Natural killer cell treated with Interleukin-12 subunit alpha and Interleukin-12 subunit beta and Interleukin-15 and Interleukin-18, amount 100 ng/mL, for 72 hours (primary cell): ENCODE data around the gene CCNL2. TPM values are rescaled to one million over a fixed set of nuclear protein-coding genes. Genes with fewer than 3 reads are reported as not detected.

ENCODE experiments used
- ATAC-seq, 2 donors: fragments of 150-1000 bp; cut with Tn5 transposase in 1 of 2; sonication (Bioruptor Pico), chemical (Tn5 transposase) in 1 of 2; 2 replicates each; pipeline ENCODE4 v1.10.0; 2021
- DNase-seq: peaks from one replicate; pipeline ENCODE4 v3.0.0; 2022; ENCODE audit warnings: low spot score
- H3K27ac Mint-ChIP-seq, 2 donors: 1 replicate in 1 of 2; 2 replicates in 1 of 2; pipeline ENCODE4 v1.8.0; 2022; ENCODE audit warnings: mixed read lengths in 2 of 2, mild to moderate bottlenecking in 1 of 2, moderate library complexity in 1 of 2
- H3K27me3 Mint-ChIP-seq, 2 donors: 1 replicate in 1 of 2; 2 replicates in 1 of 2; pipeline ENCODE4 v1.8.0; 2022; ENCODE audit warnings: mixed read lengths in 2 of 2
- H3K36me3 Mint-ChIP-seq: one replicate; pipeline ENCODE4 v1.8.0; 2022; ENCODE audit warnings: mixed read lengths
- H3K4me1 Mint-ChIP-seq, 2 donors: 1 replicate in 1 of 2; 2 replicates in 1 of 2; pipeline ENCODE4 v1.8.0; 2022; ENCODE audit warnings: low read depth in 2 of 2, mixed read lengths in 2 of 2, mild to moderate bottlenecking in 1 of 2
- H3K4me3 Mint-ChIP-seq: one replicate; pipeline ENCODE4 v1.8.0; 2022; ENCODE audit warnings: mixed read lengths
- H3K9me3 Mint-ChIP-seq: 2 replicates; pipeline ENCODE4 v1.8.0; 2022; ENCODE audit warnings: mixed read lengths
- total RNA-seq, 2 donors: library from RNA; stranded (reverse); gene quantifications; one replicate each; pipeline ENCODE4 v1.2.3, GENCODE V29; 2022

CCNL2 gene
- total RNA-seq, 2 donors from 2014 or later: 124 to 196 TPM

GRCh38 chr1:1342061-1342562 lies 57.0 kb downstream of the CCNL2 start:
- no peak overlapping the region for H3K4me3 Mint-ChIP-seq
- H3K27ac Mint-ChIP-seq: no peak overlapping the region
- H3K27me3 Mint-ChIP-seq: no peaks in the 10 kb centered on the region
- peaks cover 0 to 12% of the 10 kb centered on the region in 2 donors for H3K4me1 Mint-ChIP-seq
- ATAC-seq (no peak), DNase-seq (no peak)
- no peaks in the 10 kb centered on the region for H3K9me3 Mint-ChIP-seq
- H3K36me3 Mint-ChIP-seq: no peaks in the 10 kb centered on the region

- Mint-ChIP-seq H3K36me3 (no peaks in the 10 kb centered on the region), H3K4me1 (peaks cover 0 to 9% of the 10 kb centered on the region in 2 donors)
- DNase-seq: no peak
These were observed 57.5 kb downstream of the CCNL2 start for GRCh38 chr1:1341549-1342021.

GRCh38 chr1:1340791-1341548 lies 58.2 kb downstream of the CCNL2 start:
- Mint-ChIP-seq H3K27me3 (no peaks in the 10 kb centered on the region), H3K4me3 (no peak overlapping the region), H3K4me1 (peaks cover 0 to 9% of the 10 kb centered on the region in 2 donors), H3K9me3 (no peaks in the 10 kb centered on the region), H3K27ac (no peak overlapping the region), H3K36me3 (no peaks in the 10 kb centered on the region)
- ATAC-seq (no peak), DNase-seq (no peak)

More at GRCh38 chr1:1341549-1342021, 57.5 kb downstream of the CCNL2 start:
- H3K9me3 Mint-ChIP-seq: no peaks in the 10 kb centered on the region
- H3K27me3 Mint-ChIP-seq: no peaks in the 10 kb centered on the region
- ATAC-seq: no peak
- H3K27ac Mint-ChIP-seq: no peak overlapping the region
- no peak overlapping the region for H3K4me3 Mint-ChIP-seq

GRCh38 chr1:1340185-1340584 lies 59.0 kb downstream of the CCNL2 start:
- Mint-ChIP-seq H3K4me1 (peaks cover 0 to 9% of the 10 kb centered on the region in 2 donors), H3K27ac (no peak overlapping the region), H3K4me3 (no peak overlapping the region), H3K36me3 (no peaks in the 10 kb centered on the region), H3K9me3 (no peaks in the 10 kb centered on the region), H3K27me3 (no peaks in the 10 kb centered on the region)
- DNase-seq (no peak), ATAC-seq (no peak)

GRCh38 chr1:1338278-1338677 lies 60.9 kb downstream of the CCNL2 start:
- peaks cover 0 to 6% of the 10 kb centered on the region in 2 donors for H3K4me1 Mint-ChIP-seq
- no peaks in the 10 kb centered on the region for H3K9me3 Mint-ChIP-seq
- no peak overlapping the region for H3K27ac Mint-ChIP-seq
- no peak for DNase-seq
- no peak overlapping the region for H3K4me3 Mint-ChIP-seq
- no peak for ATAC-seq
- no peaks in the 10 kb centered on the region for H3K27me3 Mint-ChIP-seq
- no peaks in the 10 kb centered on the region for H3K36me3 Mint-ChIP-seq

GRCh38 chr1:1337793-1338147 lies 61.4 kb downstream of the CCNL2 start:
- DNase-seq: no peak
- no peaks in the 10 kb centered on the region for H3K27me3 Mint-ChIP-seq
- H3K4me1 Mint-ChIP-seq: peaks cover 0 to 6% of the 10 kb centered on the region in 2 donors
- ATAC-seq: peak in 1 of 2 donors; percentile 43
- H3K36me3 Mint-ChIP-seq: no peaks in the 10 kb centered on the region
- H3K27ac Mint-ChIP-seq: no peak overlapping the region
- no peaks in the 10 kb centered on the region for H3K9me3 Mint-ChIP-seq
- no peak overlapping the region for H3K4me3 Mint-ChIP-seq

- ATAC-seq (no peak), DNase-seq (no peak)
- Mint-ChIP-seq H3K27me3 (no peaks in the 10 kb centered on the region), H3K4me1 (peaks cover 0 to 6% of the 10 kb centered on the region in 2 donors), H3K9me3 (no peaks in the 10 kb centered on the region), H3K4me3 (no peak overlapping the region), H3K36me3 (no peaks in the 10 kb centered on the region), H3K27ac (no peak overlapping the region)
These were observed 62.0 kb downstream of the CCNL2 start for GRCh38 chr1:1336931-1337792.

GRCh38 chr1:1336446-1336845 lies 62.7 kb downstream of the CCNL2 start:
- H3K27ac Mint-ChIP-seq: no peak overlapping the region
- no peaks in the 10 kb centered on the region for H3K36me3 Mint-ChIP-seq
- no peak overlapping the region for H3K4me3 Mint-ChIP-seq
- H3K4me1 Mint-ChIP-seq: peaks cover 0 to 6% of the 10 kb centered on the region in 2 donors
- ATAC-seq (no peak), DNase-seq (no peak)
- H3K9me3 Mint-ChIP-seq: no peaks in the 10 kb centered on the region
- no peaks in the 10 kb centered on the region for H3K27me3 Mint-ChIP-seq

- Mint-ChIP-seq H3K36me3 (no peaks in the 10 kb centered on the region), H3K9me3 (no peaks in the 10 kb centered on the region), H3K4me3 (no peak overlapping the region), H3K27ac (no peak overlapping the region), H3K4me1 (peaks cover 0 to 2% of the 10 kb centered on the region in 2 donors), H3K27me3 (no peaks in the 10 kb centered on the region)
- no peak for ATAC-seq
- no peak for DNase-seq
These were observed 63.3 kb downstream of the CCNL2 start for GRCh38 chr1:1335792-1336248.

Other genes with a start within 250 kb of the CCNL2 start
- gene TTLL10, start 225.5 kb downstream of the CCNL2 start, total RNA-seq: under 1 TPM in 1 of 2 donors, not detected in 1; 0.31 TPM
- 100 to 1,000 TPM; 295 to 591 TPM for gene TNFRSF18, start 192.7 kb downstream of the CCNL2 start, total RNA-seq
- 100 to 1,000 TPM in 1 of 2 donors, 10 to 100 TPM in 1; 56.8 to 305 TPM for gene TNFRSF4, start 185.2 kb downstream of the CCNL2 start, total RNA-seq
- gene SDF4, start 167.3 kb downstream of the CCNL2 start, total RNA-seq: 100 to 1,000 TPM; 243 to 251 TPM
- 10 to 100 TPM; 23.8 to 28.1 TPM for gene B3GALT6, start 167.1 kb downstream of the CCNL2 start, total RNA-seq
- gene C1QTNF12, start 152.6 kb downstream of the CCNL2 start, total RNA-seq: 1 to 10 TPM; 5.2 to 5.6 TPM
- 100 to 1,000 TPM in 1 of 2 donors, 10 to 100 TPM in 1; 70.6 to 119 TPM for gene UBE2J2, start 125.5 kb downstream of the CCNL2 start, total RNA-seq
- gene SCNN1D, start 118.9 kb downstream of the CCNL2 start, total RNA-seq: 1 to 10 TPM; 1.5 to 3.2 TPM
- 10 to 100 TPM; 32.5 to 60.5 TPM for gene ACAP3, start 91.4 kb downstream of the CCNL2 start, total RNA-seq
- 10 to 100 TPM; 19.2 to 39.0 TPM for gene PUSL1, start 90.7 kb downstream of the CCNL2 start, total RNA-seq
- 100 to 1,000 TPM; 122 to 204 TPM for gene INTS11, start 74.7 kb downstream of the CCNL2 start, total RNA-seq
- gene CPTP, start 74.5 kb downstream of the CCNL2 start, total RNA-seq: 10 to 100 TPM; 15.7 to 20.1 TPM
- gene TAS1R3, start 68.1 kb downstream of the CCNL2 start, total RNA-seq: under 1 TPM; 0.81 to 0.89 TPM
- 10 to 100 TPM; 29.4 to 66.5 TPM for gene DVL1, start 49.9 kb downstream of the CCNL2 start, total RNA-seq
- not detected for gene MXRA8, start 40.8 kb downstream of the CCNL2 start, total RNA-seq
- 100 to 1,000 TPM; 106 to 216 TPM for gene AURKAIP1, start 24.1 kb downstream of the CCNL2 start, total RNA-seq
- 100 to 1,000 TPM; 138 to 175 TPM for gene MRPL20, start 8.0 kb upstream of the CCNL2 start, total RNA-seq
- gene ANKRD65, start 21.9 kb upstream of the CCNL2 start, total RNA-seq: not detected
- 1 to 10 TPM; 1.3 to 7.7 TPM for gene VWA1, start 36.4 kb upstream of the CCNL2 start, total RNA-seq
- gene ATAD3C, start 50.4 kb upstream of the CCNL2 start, total RNA-seq: 1 to 10 TPM in 1 of 2 donors, under 1 TPM in 1; 0.17 to 1.7 TPM
- 100 to 1,000 TPM in 1 of 2 donors, 10 to 100 TPM in 1; 56.6 to 126 TPM for gene ATAD3B, start 72.4 kb upstream of the CCNL2 start, total RNA-seq
- 100 to 1,000 TPM in 1 of 2 donors, 10 to 100 TPM in 1; 52.7 to 126 TPM for gene ATAD3A, start 112.8 kb upstream of the CCNL2 start, total RNA-seq
- gene TMEM240, start 141.3 kb upstream of the CCNL2 start, total RNA-seq: 1 to 10 TPM in 1 of 2 donors, not detected in 1; 1.6 TPM
- gene SSU72, start 175.5 kb upstream of the CCNL2 start, total RNA-seq: 100 to 1,000 TPM in 1 of 2 donors, 10 to 100 TPM in 1; 97.6 to 146 TPM
- 1 to 10 TPM in 1 of 2 donors, under 1 TPM in 1; 0.81 to 2.4 TPM for gene FNDC10, start 200.8 kb upstream of the CCNL2 start, total RNA-seq
- gene MIB2, start 216.2 kb upstream of the CCNL2 start, total RNA-seq: 10 to 100 TPM; 29.3 to 43.5 TPM
- 1 to 10 TPM; 4.9 to 6.1 TPM for gene MMP23B, start 232.8 kb upstream of the CCNL2 start, total RNA-seq